Neuronal stem cell (in vitro differentiated cells): ENCODE results near the gene NPSR1.
"Not testable (repeated sequence)": the region's sequence is repeated elsewhere in the genome, so short reads cannot be mapped to it uniquely, and the experiment has no call there.

Experiments used
- DNase-seq: peaks from one replicate; pipeline ENCODE4 v3.0.0-alpha.2; 2013; ENCODE audit warnings: low spot score
- H2AFZ ChIP-seq: one replicate; pipeline ENCODE4 v1.6.1; 2013; ENCODE audit warnings: mild to moderate bottlenecking, low read length, inconsistent platforms
- H2AK5ac ChIP-seq: 2 replicates; pipeline ENCODE4 v1.6.1; 2013; ENCODE audit warnings: low read depth, mild to moderate bottlenecking, inconsistent platforms, low read length, moderate library complexity, mixed read lengths
- H2BK120ac ChIP-seq: 2 replicates; pipeline ENCODE4 v1.6.1; 2013; ENCODE audit warnings: low read depth, mild to moderate bottlenecking, inconsistent platforms, low read length, moderate library complexity, mixed read lengths
- H2BK12ac ChIP-seq: one replicate; pipeline ENCODE4 v1.6.1; 2013; ENCODE audit warnings: low read length, inconsistent platforms
- H2BK15ac ChIP-seq: 2 replicates; pipeline ENCODE4 v1.6.1; 2013; ENCODE audit warnings: mild to moderate bottlenecking, low read length, inconsistent platforms, mixed read lengths
- H2BK5ac ChIP-seq: one replicate; pipeline ENCODE4 v1.6.1; 2013; ENCODE audit warnings: inconsistent platforms, mild to moderate bottlenecking, low read length, moderate library complexity
- H3K14ac ChIP-seq: one replicate; pipeline ENCODE4 v1.6.1; 2013; ENCODE audit warnings: low read length, inconsistent platforms
- H3K18ac ChIP-seq: 2 replicates; pipeline ENCODE4 v1.6.1; 2013; ENCODE audit warnings: low read length, inconsistent platforms
- H3K23ac ChIP-seq: 2 replicates; pipeline ENCODE4 v1.6.1; 2013; ENCODE audit warnings: low read depth, mild to moderate bottlenecking, mixed read lengths, low read length, inconsistent platforms; ENCODE audit not compliant: poor library complexity
- H3K27ac ChIP-seq: replicated peaks from 3 replicates; pipeline ENCODE4 v1.5.1; 2013; ENCODE audit warnings: low read length, inconsistent platforms
- H3K27me3 ChIP-seq, 3 experiments: 2 replicates each; pipeline ENCODE4 v1.6.1; 2013; ENCODE audit warnings: low read length in 3 of 3, mild to moderate bottlenecking in 2 of 3, inconsistent platforms in 1 of 3, low read depth in 1 of 3, mixed read lengths in 1 of 3, moderate library complexity in 1 of 3; ENCODE audit not compliant: control insufficient read depth in 3 of 3, insufficient read depth in 3 of 3
- H3K36me3 ChIP-seq, 2 donors: replicated peaks in 1 of 2; 2 replicates each; pipeline ENCODE4 v1.6.1; 2013; ENCODE audit warnings: low read length in 2 of 2; ENCODE audit not compliant: control insufficient read depth in 2 of 2, insufficient read depth in 2 of 2
- H3K4ac ChIP-seq: 2 replicates; pipeline ENCODE4 v1.6.1; 2013; ENCODE audit warnings: inconsistent platforms, mild to moderate bottlenecking, low read length, moderate library complexity
- H3K4me1 ChIP-seq, 2 donors: 1 replicate in 1 of 2; 2 replicates in 1 of 2; pipeline ENCODE4 v1.6.1; 2013; ENCODE audit warnings: low read length in 2 of 2, low read depth in 1 of 2; ENCODE audit not compliant: control insufficient read depth in 2 of 2, insufficient read depth in 1 of 2
- H3K4me2 ChIP-seq: one replicate; pipeline ENCODE4 v1.6.1; 2013; ENCODE audit warnings: mild to moderate bottlenecking, low read length, inconsistent platforms; ENCODE audit not compliant: insufficient read depth, poor library complexity, severe bottlenecking
- H3K4me3 ChIP-seq, 2 donors: 2 replicates each; pipeline ENCODE4 v1.5.1; 2013; ENCODE audit warnings: low read length in 2 of 2, mild to moderate bottlenecking in 2 of 2, inconsistent platforms in 1 of 2, moderate library complexity in 1 of 2
- H3K79me1 ChIP-seq: one replicate; pipeline ENCODE4 v1.6.1; 2013; ENCODE audit warnings: low read depth, mild to moderate bottlenecking, inconsistent platforms, low read length, moderate library complexity
- H3K9ac ChIP-seq: one replicate; pipeline ENCODE4 v1.6.1; 2013; ENCODE audit warnings: mild to moderate bottlenecking, low read depth, low read length, inconsistent platforms; ENCODE audit not compliant: poor library complexity
- H3K9me3 ChIP-seq, 2 donors: replicated peaks in 1 of 2; 2 replicates each; pipeline versions ENCODE3 to v1.6.1; 2013; ENCODE audit warnings: low read length in 2 of 2, mild to moderate bottlenecking in 2 of 2, inconsistent platforms in 1 of 2, low read depth in 1 of 2, mixed read lengths in 1 of 2, moderate library complexity in 1 of 2; ENCODE audit not compliant: control insufficient read depth in 2 of 2, insufficient read depth in 1 of 2
- H4K8ac ChIP-seq: one replicate; pipeline ENCODE4 v1.6.1; 2013; ENCODE audit warnings: low read depth, mild to moderate bottlenecking, inconsistent platforms, low read length, moderate library complexity
- H4K91ac ChIP-seq: one replicate; pipeline ENCODE4 v1.6.1; 2013; ENCODE audit warnings: low read length, low read depth, mild to moderate bottlenecking, inconsistent platforms; ENCODE audit not compliant: poor library complexity
- WGBS, 2 donors: extraction: QIAGEN DNeasy Blood & Tissue Kit; methylation state at CpG; one replicate each; pipeline ENCODE4 v1.1.7; 2013; ENCODE audit warnings: missing lambda C conversion rate in 2 of 2, mixed read lengths in 1 of 2; ENCODE audit not compliant: insufficient read length in 2 of 2, insufficient replicate concordance in 1 of 2; ENCODE audit errors: extremely low coverage in 2 of 2; 5-methylcytosine and 5-hydroxymethylcytosine counted together

Gene NPSR1

GRCh38 chr7:34814203-34814842 lies 156.3 kb downstream of the NPSR1 start:
- DNase-seq, H3K27ac ChIP-seq, H2BK15ac ChIP-seq, H4K91ac ChIP-seq, H3K36me3 ChIP-seq, H2BK120ac ChIP-seq, H3K14ac ChIP-seq, H2BK12ac ChIP-seq, H3K9me3 ChIP-seq, H2AK5ac ChIP-seq, H3K27me3 ChIP-seq, H3K4me1 ChIP-seq, H3K79me1 ChIP-seq, H4K8ac ChIP-seq, H3K23ac ChIP-seq, H3K4me3 ChIP-seq, H3K9ac ChIP-seq, H3K4ac ChIP-seq, H3K4me2 ChIP-seq, H2BK5ac ChIP-seq: not testable (repeated sequence)
- Histone ChIP-seq H3K18ac (peak overlapping the region; percentile 31), H2AFZ (peak overlapping the region; percentile 83)
- WGBS, 2 donors: no CpG with 5 or more reads among the region's 7 CpGs

DNA sequence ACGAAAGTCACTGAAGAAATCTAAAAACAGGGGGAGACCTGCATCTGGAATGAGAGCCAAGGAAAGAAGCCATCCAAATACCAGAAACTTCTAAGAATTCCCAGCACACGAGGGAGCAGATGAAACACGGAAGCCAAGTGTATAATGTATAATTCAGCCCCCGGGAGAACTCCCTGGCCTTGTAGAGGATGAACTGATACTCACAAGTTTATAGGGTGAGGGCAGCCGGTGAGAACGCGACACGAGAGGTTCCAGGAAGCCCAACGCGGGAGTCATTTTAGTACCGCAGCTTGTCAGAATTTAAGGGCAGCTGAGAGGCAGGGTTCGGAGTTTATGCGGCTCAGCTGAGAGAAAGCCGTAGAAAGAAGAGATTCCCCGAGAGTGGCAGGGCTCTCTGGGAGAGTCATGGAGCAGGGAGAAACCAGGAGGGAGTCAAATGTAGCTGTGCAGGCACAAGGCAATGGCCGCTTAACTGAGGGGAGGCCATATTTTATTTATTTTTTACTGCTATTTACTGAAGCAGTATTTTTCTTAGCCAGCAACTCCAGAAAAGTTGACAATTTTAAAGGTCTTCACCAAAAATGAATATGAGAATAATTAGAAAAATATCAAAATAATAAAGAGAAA lies 164.0 kb downstream of the NPSR1 start:
- DNase-seq: no peak
- peaks cover 0 to 2% of the 10 kb centered on the region in 2 donors for H3K4me1 ChIP-seq

GRCh38 chr7:34823650-34824258 lies 165.7 kb downstream of the NPSR1 start:
- no peaks in the 10 kb centered on the region for H3K9me3 ChIP-seq
- no peaks in the 10 kb centered on the region for H3K79me1 ChIP-seq
- H3K4me3 ChIP-seq: no peak overlapping the region
- no peak overlapping the region for H3K14ac ChIP-seq
- H2BK5ac ChIP-seq: no peak overlapping the region
- H2BK12ac ChIP-seq: no peak overlapping the region
- no peaks in the 10 kb centered on the region for H3K36me3 ChIP-seq
- no peak for DNase-seq
- no peak overlapping the region for H4K8ac ChIP-seq
- H3K27me3 ChIP-seq: no peaks in the 10 kb centered on the region
- H3K4me2 ChIP-seq: no peak overlapping the region
- H3K9ac ChIP-seq: no peak overlapping the region
- no CpG with 5 or more reads among the region's 7 CpGs for WGBS, 2 donors
- peaks cover 0 to 4% of the 10 kb centered on the region in 2 donors for H3K4me1 ChIP-seq
- no peak overlapping the region for H2BK15ac ChIP-seq
- no peak overlapping the region for H3K27ac ChIP-seq
- no peak overlapping the region for H3K18ac ChIP-seq
- H3K4ac ChIP-seq: no peak overlapping the region
- H2AFZ ChIP-seq: no peak overlapping the region
- H2AK5ac ChIP-seq: no peak overlapping the region
- no peak overlapping the region for H3K23ac ChIP-seq
- no peak overlapping the region for H2BK120ac ChIP-seq
- no peak overlapping the region for H4K91ac ChIP-seq

More for the DNA sequence above, 164.0 kb downstream of the NPSR1 start:
- Histone ChIP-seq H3K9me3 (no peaks in the 10 kb centered on the region), H3K9ac (no peak overlapping the region), H3K27ac (no peak overlapping the region), H2BK120ac (no peak overlapping the region), H2AK5ac (no peak overlapping the region), H2BK12ac (no peak overlapping the region), H3K18ac (no peak overlapping the region), H4K8ac (no peak overlapping the region), H2BK15ac (no peak overlapping the region), H3K79me1 (no peaks in the 10 kb centered on the region), H2BK5ac (no peak overlapping the region), H3K27me3 (no peaks in the 10 kb centered on the region), H3K4me3 (no peak overlapping the region), H3K14ac (no peak overlapping the region), H4K91ac (no peak overlapping the region), H3K36me3 (no peaks in the 10 kb centered on the region), H3K4me2 (no peak overlapping the region), H3K4ac (no peak overlapping the region), H2AFZ (peak overlapping the region; percentile 61), H3K23ac (no peak overlapping the region)
- WGBS, 2 donors: no CpG with 5 or more reads among the region's 16 CpGs

GRCh38 chr7:34825221-34825620 lies 167.2 kb downstream of the NPSR1 start:
- DNase-seq: no peak
- H3K79me1 ChIP-seq: no peaks in the 10 kb centered on the region
- H4K8ac ChIP-seq: no peak overlapping the region
- H3K36me3 ChIP-seq: no peaks in the 10 kb centered on the region
- no peak overlapping the region for H3K4me2 ChIP-seq
- H3K27ac ChIP-seq: no peak overlapping the region
- H3K23ac ChIP-seq: no peak overlapping the region
- H2BK15ac ChIP-seq: no peak overlapping the region
- no peak overlapping the region for H3K9ac ChIP-seq
- H3K27me3 ChIP-seq: no peaks in the 10 kb centered on the region
- H3K4ac ChIP-seq: no peak overlapping the region
- H2AFZ ChIP-seq: no peak overlapping the region
- H4K91ac ChIP-seq: no peak overlapping the region
- no peaks in the 10 kb centered on the region for H3K9me3 ChIP-seq
- H2BK120ac ChIP-seq: no peak overlapping the region
- WGBS, 2 donors: no CpG with 5 or more reads among the region's 2 CpGs
- H3K14ac ChIP-seq: no peak overlapping the region
- H2BK5ac ChIP-seq: no peak overlapping the region
- no peak overlapping the region for H3K18ac ChIP-seq
- H2AK5ac ChIP-seq: no peak overlapping the region
- peaks cover 0 to 4% of the 10 kb centered on the region in 2 donors for H3K4me1 ChIP-seq
- no peak overlapping the region for H3K4me3 ChIP-seq
- H2BK12ac ChIP-seq: no peak overlapping the region
